Pancreas (tissue), 10 donors: ENCODE measurements around the gene CD36. TPM values are rescaled to one million over a fixed set of nuclear protein-coding genes. Genes with fewer than 3 reads are reported as not detected.
A peak's percentile ranks its signal among the peaks of the same experiment; 100 is the strongest.

ENCODE experiments used
- ATAC-seq, 4 donors: fragments of 200-7000 bp; cut with Tn5 transposase; one replicate each; pipeline versions ENCODE4 v1.8.0 to v1.9.1; 2020; ENCODE audit warnings: mild to moderate bottlenecking in 4 of 4, moderate library complexity in 4 of 4
- DNase-seq, 6 donors: peaks; one replicate each; pipeline ENCODE4 v3.0.0-alpha.2; 2020
- FAIRE-seq: peaks from 2 replicates; lab custom pipeline; 2012; peaks lifted over from hg19 to GRCh38; lab: Jason Lieb, UNC
- H3K27ac ChIP-seq, 4 donors: fragments of 200-600 bp; sonication (generic); 1 replicate in 3 of 4; 2 replicates in 1 of 4; pipeline versions ENCODE4 v1.5.0 to v1.8.0; 2020
- H3K27me3 ChIP-seq, 4 donors: fragments of 200-600 bp; one replicate each; pipeline ENCODE4 v1.8.0; 2021
- H3K36me3 ChIP-seq, 3 donors: fragments of 200-600 bp; sonication (generic) in 1 of 3; one replicate each; pipeline versions ENCODE4 v1.5.0 to v1.8.0; 2020 to 2021
- H3K4me1 ChIP-seq, 3 donors: fragments of 200-600 bp; one replicate each; pipeline ENCODE4 v1.8.0; 2021
- H3K4me3 ChIP-seq, 4 donors: fragments of 200-600 bp; sonication (generic) in 2 of 4; one replicate each; pipeline versions ENCODE4 v1.5.0 to v1.8.0; 2020 to 2021
- H3K9me3 ChIP-seq, 4 donors: fragments of 200-600 bp; one replicate each; pipeline ENCODE4 v1.8.0; 2021
- CTCF ChIP-seq, 4 donors: fragments of 200-600 bp; sonication (generic) in 3 of 4; IDR thresholded peaks; one replicate each; pipeline versions ENCODE4 v1.5.0 to v1.8.0; 2021; ENCODE audit warnings: antibody characterized with exemption in 4 of 4
- WGBS, 2 donors: extraction: QIAGEN DNeasy Blood & Tissue Kit; methylation state at CpG; one replicate each; pipeline ENCODE4 v1.1.7; 2013; 5-methylcytosine and 5-hydroxymethylcytosine counted together
- intact Hi-C, 3 donors: fragments of 100-400 bp; cut with DNase I; formaldehyde crosslinking; loops; one replicate each; pipeline versions ENCODE4 v1.11.1 to v1.14.2; 2022
- polyA plus RNA-seq, 2 donors: library from polyadenylated mRNA; stranded (reverse); fragments of 200-250 nt; gene quantifications; one replicate each; pipeline ENCODE4 v1.2.3, GENCODE V29; 2013
- total RNA-seq, 6 donors: library from RNA; stranded (reverse); fragmentation: NEBNext Ultra II Directional in 4 of 6; extraction: Animal tissue kit (Norgen Biotek cat#: 25700) in 4 of 6; gene quantifications; one replicate each; pipeline versions ENCODE4 v1.2.1 to v1.2.4, GENCODE V29; 2021 to 2023
- donor health status: healthy with polysubstance abuse.
- donor health status: DM: no; HTN: no; CAD: no; lungs with moderate emphysema.
- donor health status: DM: no; HTN: no; CAD: no.
- donor health status: control.
- donor health status: control.
- donor health status: Bipolar disorder and iron deficiency.
- donor health status: DM: yes; HTN: yes; CAD: no.
- donor health status: DM: no; HTN: no; CAD: no.
- donor health status: DM: no; HTN: no; CAD: no.
- donor health status: DM: yes; HTN: yes; CAD: no.

CD36 gene
- total and polyA plus RNA-seq, 8 donors: 9.8 to 25.0 (median 16.3) TPM

- H3K4me1 ChIP-seq: no peaks in the 10 kb centered on the region
- no peak overlapping the region for H3K27ac ChIP-seq
- no peak overlapping the region for H3K4me3 ChIP-seq
- no peak for FAIRE-seq
- no peak for TF ChIP-seq CTCF (IDR thresholded peaks at IDR 0.05)
- intact Hi-C loops: no loop called here
- DNase-seq: no peak
- no peaks in the 10 kb centered on the region for H3K27me3 ChIP-seq
- no peaks in the 10 kb centered on the region for H3K9me3 ChIP-seq
- H3K36me3 ChIP-seq: no peaks in the 10 kb centered on the region
- no peak for ATAC-seq
Measured at GRCh38 chr7:80619741-80620140, 18.7 kb upstream of the CD36 start.

GRCh38 chr7:80622541-80622940 lies 15.9 kb upstream of the CD36 start:
- TF ChIP-seq CTCF (IDR thresholded peaks at IDR 0.05): no peak
- no peaks in the 10 kb centered on the region for H3K4me1 ChIP-seq
- FAIRE-seq (no peak), DNase-seq (no peak), ATAC-seq (peak in 1 of 4 donors; percentile 35)
- H3K36me3 ChIP-seq: no peaks in the 10 kb centered on the region
- H3K27ac ChIP-seq: no peak overlapping the region
- intact Hi-C loops: no loop called here
- no peak overlapping the region for H3K4me3 ChIP-seq
- WGBS, 2 donors: 63 to 73% methylated on average over 1 of the region's 1 CpG
- H3K9me3 ChIP-seq: no peaks in the 10 kb centered on the region
- H3K27me3 ChIP-seq: no peaks in the 10 kb centered on the region

DNA sequence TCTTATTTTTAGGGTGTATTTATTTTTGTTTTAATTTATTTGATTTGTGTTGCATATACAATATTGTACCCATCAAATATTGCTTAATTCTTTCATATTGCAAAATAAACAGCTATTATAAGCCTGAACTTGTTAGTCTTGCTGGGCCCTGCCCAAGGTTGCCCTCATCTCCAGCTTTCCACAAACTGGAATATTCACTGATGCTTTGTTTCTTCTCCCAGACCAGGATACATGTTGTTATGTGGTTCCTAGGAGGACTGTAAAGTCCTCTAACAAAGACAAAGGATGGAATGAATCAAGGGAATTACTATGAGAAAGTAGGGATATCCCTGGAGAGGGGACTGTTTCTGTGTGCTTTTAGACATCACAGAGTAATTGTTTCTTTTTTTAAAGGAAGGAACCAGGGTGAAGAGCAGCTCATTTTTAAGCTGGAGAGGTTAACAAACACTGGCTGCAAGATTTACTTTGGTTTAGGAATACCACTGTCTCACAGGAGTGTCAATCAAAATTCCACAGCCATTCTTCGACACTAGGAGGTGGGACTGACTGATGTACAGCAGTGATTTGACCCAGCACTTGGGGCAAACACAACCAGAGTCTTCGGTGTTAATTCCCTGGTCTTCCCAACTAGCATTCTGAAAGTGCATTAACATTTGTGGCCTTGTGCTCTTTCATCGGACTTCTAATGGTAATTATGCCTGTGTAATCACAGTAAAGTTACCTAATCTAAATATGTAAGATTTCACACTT lies 14.8 kb upstream of the CD36 start:
- no peak overlapping the region for H3K4me3 ChIP-seq
- no peaks in the 10 kb centered on the region for H3K36me3 ChIP-seq
- H3K27me3 ChIP-seq: no peaks in the 10 kb centered on the region
- ATAC-seq (no peak), DNase-seq (no peak), FAIRE-seq (no peak)
- WGBS, 2 donors: 60 to 66% methylated on average over 3 of the region's 3 CpGs
- H3K27ac ChIP-seq: no peak overlapping the region
- H3K4me1 ChIP-seq: no peaks in the 10 kb centered on the region
- no peaks in the 10 kb centered on the region for H3K9me3 ChIP-seq
- TF ChIP-seq CTCF (IDR thresholded peaks at IDR 0.05): no peak
- intact Hi-C loops: no loop called here

DNA sequence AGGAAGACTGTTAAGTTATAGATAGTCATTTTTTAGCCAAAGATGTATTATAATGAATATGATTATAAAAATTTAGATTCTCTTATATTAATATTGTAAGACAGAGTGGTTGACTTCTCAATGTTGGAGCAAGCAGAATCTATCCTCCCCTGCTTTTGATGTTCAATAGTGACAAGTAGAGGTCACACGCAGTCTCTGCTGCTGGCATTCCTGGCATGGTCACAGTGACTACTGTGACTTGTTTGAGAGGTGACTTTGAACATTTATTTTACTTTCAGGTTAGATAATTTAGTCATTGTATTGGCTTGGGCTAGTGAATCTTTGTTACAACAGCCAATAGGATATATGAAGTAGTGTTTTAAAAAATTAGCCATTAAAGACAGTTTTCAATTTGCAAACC lies 13.7 kb upstream of the CD36 start:
- Histone ChIP-seq H3K36me3 (no peaks in the 10 kb centered on the region), H3K27me3 (no peaks in the 10 kb centered on the region), H3K4me3 (no peak overlapping the region), H3K4me1 (no peaks in the 10 kb centered on the region), H3K9me3 (no peaks in the 10 kb centered on the region), H3K27ac (no peak overlapping the region)
- ATAC-seq (no peak), FAIRE-seq (no peak), DNase-seq (no peak)
- intact Hi-C loops: no loop called here
- 86 to 89% methylated on average over 1 of the region's 1 CpG for WGBS, 2 donors
- TF ChIP-seq CTCF (IDR thresholded peaks at IDR 0.05): no peak

DNA sequence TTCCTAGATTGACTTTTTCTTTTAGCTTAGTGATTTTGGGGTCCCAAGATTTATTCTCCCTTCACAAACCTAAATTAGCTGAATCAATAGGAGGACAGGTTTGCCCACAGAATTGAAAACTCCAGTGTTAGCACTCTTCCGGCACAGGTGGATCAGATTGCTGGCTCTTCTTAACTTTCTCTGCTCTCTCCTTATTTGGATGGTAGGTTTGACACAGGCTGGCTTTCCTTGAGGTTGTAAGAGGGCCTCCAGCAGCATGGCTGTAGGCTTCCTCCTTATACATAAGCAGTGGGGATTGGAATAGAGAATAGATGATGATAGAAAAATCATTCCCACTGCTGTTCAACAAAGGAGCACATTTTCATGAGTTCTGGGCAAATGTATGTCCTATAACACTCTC lies 9.4 kb upstream of the CD36 start:
- no peaks in the 10 kb centered on the region for H3K36me3 ChIP-seq
- no peak overlapping the region for H3K4me3 ChIP-seq
- DNase-seq (no peak), FAIRE-seq (no peak), ATAC-seq (no peak)
- intact Hi-C loops: no loop called here
- WGBS, 2 donors: 94 to 100% methylated on average over 1 of the region's 1 CpG
- peaks cover 0 to 5% (median 0%) of the 10 kb centered on the region in 3 donors for H3K4me1 ChIP-seq
- no peak overlapping the region for H3K27ac ChIP-seq
- TF ChIP-seq CTCF (IDR thresholded peaks at IDR 0.05): no peak
- H3K27me3 ChIP-seq: no peaks in the 10 kb centered on the region
- H3K9me3 ChIP-seq: no peaks in the 10 kb centered on the region
